ENCODE measurements around the gene IL24. TPM values are rescaled to one million over a fixed set of nuclear protein-coding genes. Genes with fewer than 3 reads are reported as not detected.

Gene IL24
- polyA plus RNA-seq, 1 donor (not counting 4 experiments of a cell fraction or from before 2014, with no cell fraction given) = 2.3 TPM

GRCh38 chr1:206867239-206867638 lies 30.0 kb upstream of the IL24 start:
- H3K27me3 ChIP-seq (ENCODE audit: control insufficient read depth, extremely low read depth, insufficient read depth, low read length) = no peaks in the 10 kb centered on the region
- H3K9ac ChIP-seq (ENCODE audit: control insufficient read depth, extremely low read depth, insufficient read depth, low read length) = no peak overlapping the region
- H3K9me3 ChIP-seq (ENCODE audit: control insufficient read depth, low read depth, low read length) = no peaks in the 10 kb centered on the region
- DNase-seq (ENCODE audit: low read depth, low spot score) (no peak), FAIRE-seq (no peak)
- no peak overlapping the region for H2AFZ ChIP-seq (ENCODE audit: control insufficient read depth, low read length)
- H3K27ac ChIP-seq (ENCODE audit: control insufficient read depth, insufficient read depth, low read length) = no peak overlapping the region
- peak overlapping the region in 1 of 3 experiments; percentile 7 for H3K4me3 ChIP-seq (ENCODE audit: control insufficient read depth in 2 of 3, extremely low read depth in 1 of 3, insufficient read depth in 2 of 3, low read depth in 1 of 3, low read length in 3 of 3)
- H3K4me2 ChIP-seq (ENCODE audit: control insufficient read depth, extremely low read depth, insufficient read depth, low read depth, low read length) = peak overlapping the region; percentile 76
- H3K9me1 ChIP-seq (ENCODE audit: control insufficient read depth, extremely low read depth, insufficient read depth, low read length) = no peaks in the 10 kb centered on the region
- no peaks in the 10 kb centered on the region for H4K20me1 ChIP-seq (ENCODE audit: control insufficient read depth, extremely low read depth, insufficient read depth, low read length)
- TF ChIP-seq EZH2 (IDR thresholded peaks at IDR 0.05; ENCODE audit: low read length) (no peak), CTCF (optimal IDR thresholded peaks at IDR 0.05 in 1 of 3, IDR thresholded peaks at IDR 0.05 in 1 of 3, conservative IDR thresholded peaks at IDR 0.05 in 1 of 3; ENCODE audit: extremely low read depth in 1 of 3, insufficient read depth in 2 of 3, low read length in 3 of 3) (no peak)
- dilution Hi-C loops (cut with MboI; ENCODE audit: extremely low pct_ligation_motif_present, low sequenced_read_pairs) = no loop called here
- peaks cover 0 to 10% of the 10 kb centered on the region in 2 experiments for H3K36me3 ChIP-seq (ENCODE audit: control insufficient read depth in 2 of 2, extremely low read depth in 1 of 2, insufficient read depth in 2 of 2, low read length in 2 of 2)
- H3K79me2 ChIP-seq (ENCODE audit: control insufficient read depth, insufficient read depth, low read length) = no peaks in the 10 kb centered on the region
- H3K4me1 ChIP-seq (ENCODE audit: control insufficient read depth, extremely low read depth, insufficient read depth, low read length) = peaks cover 42% of the 10 kb centered on the region

GRCh38 chr1:206867716-206868115 lies 29.5 kb upstream of the IL24 start:
- no peak overlapping the region for H3K27ac ChIP-seq (ENCODE audit: control insufficient read depth, insufficient read depth, low read length)
- no peaks in the 10 kb centered on the region for H4K20me1 ChIP-seq (ENCODE audit: control insufficient read depth, extremely low read depth, insufficient read depth, low read length)
- peaks cover 0 to 10% of the 10 kb centered on the region in 2 experiments for H3K36me3 ChIP-seq (ENCODE audit: control insufficient read depth in 2 of 2, extremely low read depth in 1 of 2, insufficient read depth in 2 of 2, low read length in 2 of 2)
- no peaks in the 10 kb centered on the region for H3K9me1 ChIP-seq (ENCODE audit: control insufficient read depth, extremely low read depth, insufficient read depth, low read length)
- H2AFZ ChIP-seq (ENCODE audit: control insufficient read depth, low read length) = no peak overlapping the region
- H3K27me3 ChIP-seq (ENCODE audit: control insufficient read depth, extremely low read depth, insufficient read depth, low read length) = no peaks in the 10 kb centered on the region
- H3K9me3 ChIP-seq (ENCODE audit: control insufficient read depth, low read depth, low read length) = no peaks in the 10 kb centered on the region
- FAIRE-seq = no peak
- peaks cover 42% of the 10 kb centered on the region for H3K4me1 ChIP-seq (ENCODE audit: control insufficient read depth, extremely low read depth, insufficient read depth, low read length)
- peak overlapping the region; percentile 76 for H3K4me2 ChIP-seq (ENCODE audit: control insufficient read depth, extremely low read depth, insufficient read depth, low read depth, low read length)
- dilution Hi-C loops (cut with MboI; ENCODE audit: extremely low pct_ligation_motif_present, low sequenced_read_pairs) = no loop called here
- no peaks in the 10 kb centered on the region for H3K79me2 ChIP-seq (ENCODE audit: control insufficient read depth, insufficient read depth, low read length)
- TF ChIP-seq CTCF (optimal IDR thresholded peaks at IDR 0.05 in 1 of 3, IDR thresholded peaks at IDR 0.05 in 1 of 3, conservative IDR thresholded peaks at IDR 0.05 in 1 of 3; ENCODE audit: extremely low read depth in 1 of 3, insufficient read depth in 2 of 3, low read length in 3 of 3) (no peak), EZH2 (IDR thresholded peaks at IDR 0.05; ENCODE audit: low read length) (no peak)
- H3K9ac ChIP-seq (ENCODE audit: control insufficient read depth, extremely low read depth, insufficient read depth, low read length) = no peak overlapping the region
- no peak for DNase-seq (ENCODE audit: low read depth, low spot score)
- peak overlapping the region in 1 of 3 experiments; percentile 7 for H3K4me3 ChIP-seq (ENCODE audit: control insufficient read depth in 2 of 3, extremely low read depth in 1 of 3, insufficient read depth in 2 of 3, low read depth in 1 of 3, low read length in 3 of 3)
